Loucy (cell line): Measurements from ENCODE around the gene TIMD4.
"Not testable (repeated sequence)": the region's sequence is repeated elsewhere in the genome, so short reads cannot be mapped to it uniquely, and the experiment has no call there.

Source experiments
- CTCF ChIP-seq: fragments of 200-600 bp; sonication (generic); conservative IDR thresholded peaks from 2 replicates; pipeline ENCODE4 v1.5.1; 2014; ENCODE audit warnings: mild to moderate bottlenecking, antibody characterized with exemption, low read length
- EZH2phosphoT487 ChIP-seq: fragments of 200-600 bp; IDR thresholded peaks from 2 replicates; pipeline ENCODE4 v1.6.1; 2018; ENCODE audit warnings: antibody characterized with exemption, mild to moderate bottlenecking, moderate library complexity, borderline replicate concordance

GRCh38 chr5:156925767-156926166 is 37.3 kb downstream of the TIMD4 start:
- TF ChIP-seq EZH2phosphoT487 = not testable (repeated sequence)
- TF ChIP-seq CTCF = peak; percentile 25; the same call in 1 of the 2 replicates
